22Rv1 (cell line): ENCODE results near the gene PIK3AP1.

ENCODE experiments used
- ZFX ChIP-seq: fragments of 450-650 bp; IDR thresholded peaks from 2 replicates; pipeline ENCODE4 v1.6.1; 2017; ENCODE audit warnings: antibody characterized with exemption, borderline replicate concordance
- TF ChIP-seq, protein P1 (sequence below): fragments of 450-650 bp; IDR thresholded peaks from 2 replicates; pipeline ENCODE4 v1.5.1; 2017; ENCODE audit warnings: mild to moderate bottlenecking

DNA sequence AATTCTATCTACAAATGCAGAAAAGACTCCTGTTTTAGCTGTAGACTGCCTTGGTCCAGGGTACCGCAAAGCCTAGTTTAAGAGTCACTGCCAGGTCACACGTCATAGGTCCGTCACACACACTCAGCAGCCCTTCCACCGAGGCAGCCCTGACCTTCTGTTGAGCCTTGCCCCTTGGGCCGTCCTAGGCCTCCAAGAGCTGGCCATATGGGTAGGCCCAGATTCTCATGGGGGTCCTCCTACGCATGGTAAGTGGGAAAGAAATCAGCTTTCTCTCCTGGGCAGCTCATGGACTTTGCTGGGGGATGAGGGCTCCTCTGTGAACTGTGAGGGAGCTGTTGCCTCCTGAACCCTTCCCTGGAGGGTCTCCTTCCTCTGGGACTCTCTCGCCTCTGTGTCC is 19.8 kb upstream of the PIK3AP1 start:
- TF ChIP-seq, protein P1, sequence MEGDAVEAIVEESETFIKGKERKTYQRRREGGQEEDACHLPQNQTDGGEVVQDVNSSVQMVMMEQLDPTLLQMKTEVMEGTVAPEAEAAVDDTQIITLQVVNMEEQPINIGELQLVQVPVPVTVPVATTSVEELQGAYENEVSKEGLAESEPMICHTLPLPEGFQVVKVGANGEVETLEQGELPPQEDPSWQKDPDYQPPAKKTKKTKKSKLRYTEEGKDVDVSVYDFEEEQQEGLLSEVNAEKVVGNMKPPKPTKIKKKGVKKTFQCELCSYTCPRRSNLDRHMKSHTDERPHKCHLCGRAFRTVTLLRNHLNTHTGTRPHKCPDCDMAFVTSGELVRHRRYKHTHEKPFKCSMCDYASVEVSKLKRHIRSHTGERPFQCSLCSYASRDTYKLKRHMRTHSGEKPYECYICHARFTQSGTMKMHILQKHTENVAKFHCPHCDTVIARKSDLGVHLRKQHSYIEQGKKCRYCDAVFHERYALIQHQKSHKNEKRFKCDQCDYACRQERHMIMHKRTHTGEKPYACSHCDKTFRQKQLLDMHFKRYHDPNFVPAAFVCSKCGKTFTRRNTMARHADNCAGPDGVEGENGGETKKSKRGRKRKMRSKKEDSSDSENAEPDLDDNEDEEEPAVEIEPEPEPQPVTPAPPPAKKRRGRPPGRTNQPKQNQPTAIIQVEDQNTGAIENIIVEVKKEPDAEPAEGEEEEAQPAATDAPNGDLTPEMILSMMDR, result no peak
- TF ChIP-seq ZFX, result no peak
